Measurements from ENCODE around the gene WDR27.

- TF ChIP-seq CTCF (IDR thresholded peaks at IDR 0.05; ENCODE audit: low read length): no peak
- no peak for TF ChIP-seq EZH2phosphoT487 (IDR thresholded peaks at IDR 0.05; ENCODE audit: low read length)
Measured at GRCh38 chr6:169575365-169575764, 126.5 kb downstream of the WDR27 start.
